Activated naive CD8-positive, alpha-beta T cell (primary cell): ENCODE results near the gene EHMT1.
A peak's percentile ranks its signal among the peaks of the same experiment; 100 is the strongest.

Source experiments
- H3K27ac Mint-ChIP-seq: one replicate; pipeline ENCODE4 v1.8.0; 2021; ENCODE audit warnings: mixed read lengths
- H3K27me3 Mint-ChIP-seq: one replicate; pipeline ENCODE4 v1.8.0; 2021; ENCODE audit warnings: mixed read lengths
- H3K36me3 Mint-ChIP-seq: one replicate; pipeline ENCODE4 v1.8.0; 2021; ENCODE audit warnings: mixed read lengths
- H3K4me1 Mint-ChIP-seq: one replicate; pipeline ENCODE4 v1.8.0; 2021; ENCODE audit warnings: low read depth, mixed read lengths
- H3K4me3 Mint-ChIP-seq: one replicate; pipeline ENCODE4 v1.8.0; 2021; ENCODE audit warnings: mild to moderate bottlenecking, mixed read lengths
- H3K9me3 Mint-ChIP-seq: one replicate; pipeline ENCODE4 v1.8.0; 2021; ENCODE audit warnings: low read depth, mixed read lengths

Gene EHMT1

GRCh38 chr9:137787786-137788505 is 169.1 kb downstream of the EHMT1 start:
- no peaks in the 10 kb centered on the region for H3K9me3 Mint-ChIP-seq
- H3K4me3 Mint-ChIP-seq: no peak overlapping the region
- peaks cover 2% of the 10 kb centered on the region for H3K4me1 Mint-ChIP-seq
- H3K36me3 Mint-ChIP-seq: peaks cover 6% of the 10 kb centered on the region
- peak overlapping the region; percentile 16 for H3K27ac Mint-ChIP-seq
- no peaks in the 10 kb centered on the region for H3K27me3 Mint-ChIP-seq

- peaks cover 5% of the 10 kb centered on the region for H3K36me3 Mint-ChIP-seq
- peaks cover 2% of the 10 kb centered on the region for H3K4me1 Mint-ChIP-seq
- H3K4me3 Mint-ChIP-seq: no peak overlapping the region
- no peaks in the 10 kb centered on the region for H3K9me3 Mint-ChIP-seq
- no peaks in the 10 kb centered on the region for H3K27me3 Mint-ChIP-seq
- H3K27ac Mint-ChIP-seq: no peak overlapping the region
Measured at GRCh38 chr9:137788561-137789294, 169.9 kb downstream of the EHMT1 start.

- Mint-ChIP-seq H3K36me3 (peaks cover 5% of the 10 kb centered on the region), H3K9me3 (no peaks in the 10 kb centered on the region), H3K4me3 (no peak overlapping the region), H3K27ac (no peak overlapping the region), H3K4me1 (peaks cover 2% of the 10 kb centered on the region), H3K27me3 (no peaks in the 10 kb centered on the region)
Measured at GRCh38 chr9:137789295-137789895, 170.6 kb downstream of the EHMT1 start.

GRCh38 chr9:137791947-137792346 is 173.1 kb downstream of the EHMT1 start:
- Mint-ChIP-seq H3K27me3 (no peaks in the 10 kb centered on the region), H3K9me3 (no peaks in the 10 kb centered on the region), H3K4me1 (peaks cover 1% of the 10 kb centered on the region), H3K4me3 (no peak overlapping the region), H3K27ac (no peak overlapping the region), H3K36me3 (peaks cover 8% of the 10 kb centered on the region)

GRCh38 chr9:137793196-137793841 is 174.5 kb downstream of the EHMT1 start:
- Mint-ChIP-seq H3K4me1 (no peaks in the 10 kb centered on the region), H3K27me3 (no peaks in the 10 kb centered on the region), H3K27ac (no peak overlapping the region), H3K4me3 (no peak overlapping the region), H3K9me3 (no peaks in the 10 kb centered on the region), H3K36me3 (peaks cover 8% of the 10 kb centered on the region)

- Mint-ChIP-seq H3K36me3 (peaks cover 8% of the 10 kb centered on the region), H3K9me3 (no peaks in the 10 kb centered on the region), H3K4me3 (no peak overlapping the region), H3K4me1 (no peaks in the 10 kb centered on the region), H3K27ac (no peak overlapping the region), H3K27me3 (no peaks in the 10 kb centered on the region)
Measured at GRCh38 chr9:137795156-137795666, 176.4 kb downstream of the EHMT1 start.

GRCh38 chr9:137797206-137798120 is 178.7 kb downstream of the EHMT1 start:
- Mint-ChIP-seq H3K4me1 (no peaks in the 10 kb centered on the region), H3K4me3 (no peak overlapping the region), H3K27ac (no peak overlapping the region), H3K36me3 (peaks cover 2% of the 10 kb centered on the region), H3K9me3 (no peaks in the 10 kb centered on the region), H3K27me3 (no peaks in the 10 kb centered on the region)

- no peaks in the 10 kb centered on the region for H3K27me3 Mint-ChIP-seq
- H3K4me3 Mint-ChIP-seq: no peak overlapping the region
- H3K36me3 Mint-ChIP-seq: peaks cover 2% of the 10 kb centered on the region
- no peak overlapping the region for H3K27ac Mint-ChIP-seq
- no peaks in the 10 kb centered on the region for H3K9me3 Mint-ChIP-seq
- no peaks in the 10 kb centered on the region for H3K4me1 Mint-ChIP-seq
Measured at GRCh38 chr9:137798142-137798541, 179.3 kb downstream of the EHMT1 start.

- H3K4me3 Mint-ChIP-seq: no peak overlapping the region
- no peak overlapping the region for H3K27ac Mint-ChIP-seq
- no peaks in the 10 kb centered on the region for H3K27me3 Mint-ChIP-seq
- H3K9me3 Mint-ChIP-seq: no peaks in the 10 kb centered on the region
- no peaks in the 10 kb centered on the region for H3K4me1 Mint-ChIP-seq
- peaks cover 6% of the 10 kb centered on the region for H3K36me3 Mint-ChIP-seq
Measured at GRCh38 chr9:137798901-137799629, 180.3 kb downstream of the EHMT1 start.

GRCh38 chr9:137799630-137799983 is 180.8 kb downstream of the EHMT1 start:
- H3K27me3 Mint-ChIP-seq: no peaks in the 10 kb centered on the region
- H3K4me1 Mint-ChIP-seq: no peaks in the 10 kb centered on the region
- no peak overlapping the region for H3K4me3 Mint-ChIP-seq
- no peak overlapping the region for H3K27ac Mint-ChIP-seq
- H3K36me3 Mint-ChIP-seq: peaks cover 8% of the 10 kb centered on the region
- no peaks in the 10 kb centered on the region for H3K9me3 Mint-ChIP-seq

GRCh38 chr9:137800196-137801022 is 181.6 kb downstream of the EHMT1 start:
- H3K4me3 Mint-ChIP-seq: no peak overlapping the region
- H3K9me3 Mint-ChIP-seq: no peaks in the 10 kb centered on the region
- no peaks in the 10 kb centered on the region for H3K4me1 Mint-ChIP-seq
- H3K27ac Mint-ChIP-seq: no peak overlapping the region
- peaks cover 6% of the 10 kb centered on the region for H3K36me3 Mint-ChIP-seq
- no peaks in the 10 kb centered on the region for H3K27me3 Mint-ChIP-seq

GRCh38 chr9:137801023-137801319 is 182.2 kb downstream of the EHMT1 start:
- no peak overlapping the region for H3K27ac Mint-ChIP-seq
- H3K4me1 Mint-ChIP-seq: no peaks in the 10 kb centered on the region
- no peaks in the 10 kb centered on the region for H3K9me3 Mint-ChIP-seq
- no peaks in the 10 kb centered on the region for H3K27me3 Mint-ChIP-seq
- H3K36me3 Mint-ChIP-seq: peaks cover 6% of the 10 kb centered on the region
- no peak overlapping the region for H3K4me3 Mint-ChIP-seq

GRCh38 chr9:137802021-137802420 is 183.2 kb downstream of the EHMT1 start:
- H3K9me3 Mint-ChIP-seq: no peaks in the 10 kb centered on the region
- H3K27me3 Mint-ChIP-seq: no peaks in the 10 kb centered on the region
- peaks cover 6% of the 10 kb centered on the region for H3K36me3 Mint-ChIP-seq
- H3K4me1 Mint-ChIP-seq: peaks cover 3% of the 10 kb centered on the region
- H3K4me3 Mint-ChIP-seq: no peak overlapping the region
- no peak overlapping the region for H3K27ac Mint-ChIP-seq
